ENCODE measurements around the gene NTM.
A peak's percentile ranks its signal among the peaks of the same experiment; 100 is the strongest.

The NTM gene

GRCh38 chr11:131691181-131692041 lies 321.0 kb downstream of the NTM start:
- DNase-seq: peak; percentile 25

DNA sequence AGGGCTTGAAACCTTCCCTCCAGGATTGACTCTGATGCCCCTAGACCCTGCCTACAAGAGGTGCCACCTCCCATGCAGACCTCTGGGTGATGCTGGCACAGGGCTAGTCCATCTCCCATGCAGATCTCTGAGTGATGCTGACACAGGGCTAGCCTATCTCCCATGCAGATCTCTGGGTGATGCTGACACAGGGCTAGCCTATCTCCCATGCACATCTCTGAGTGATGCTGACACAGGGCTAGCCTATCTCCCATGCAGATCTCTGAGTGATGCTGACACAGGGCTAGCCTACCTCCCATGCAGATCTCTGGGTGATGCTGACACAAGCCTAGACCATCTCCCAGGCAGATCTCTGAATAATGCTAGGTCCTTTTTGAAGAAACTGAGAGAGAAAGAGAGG lies 321.7 kb downstream of the NTM start:
- no peak for DNase-seq

- DNase-seq: no peak
Measured at GRCh38 chr11:131692961-131693360, 322.5 kb downstream of the NTM start.

- DNase-seq: no peak
Measured at GRCh38 chr11:131693756-131694155, 323.3 kb downstream of the NTM start.

DNA sequence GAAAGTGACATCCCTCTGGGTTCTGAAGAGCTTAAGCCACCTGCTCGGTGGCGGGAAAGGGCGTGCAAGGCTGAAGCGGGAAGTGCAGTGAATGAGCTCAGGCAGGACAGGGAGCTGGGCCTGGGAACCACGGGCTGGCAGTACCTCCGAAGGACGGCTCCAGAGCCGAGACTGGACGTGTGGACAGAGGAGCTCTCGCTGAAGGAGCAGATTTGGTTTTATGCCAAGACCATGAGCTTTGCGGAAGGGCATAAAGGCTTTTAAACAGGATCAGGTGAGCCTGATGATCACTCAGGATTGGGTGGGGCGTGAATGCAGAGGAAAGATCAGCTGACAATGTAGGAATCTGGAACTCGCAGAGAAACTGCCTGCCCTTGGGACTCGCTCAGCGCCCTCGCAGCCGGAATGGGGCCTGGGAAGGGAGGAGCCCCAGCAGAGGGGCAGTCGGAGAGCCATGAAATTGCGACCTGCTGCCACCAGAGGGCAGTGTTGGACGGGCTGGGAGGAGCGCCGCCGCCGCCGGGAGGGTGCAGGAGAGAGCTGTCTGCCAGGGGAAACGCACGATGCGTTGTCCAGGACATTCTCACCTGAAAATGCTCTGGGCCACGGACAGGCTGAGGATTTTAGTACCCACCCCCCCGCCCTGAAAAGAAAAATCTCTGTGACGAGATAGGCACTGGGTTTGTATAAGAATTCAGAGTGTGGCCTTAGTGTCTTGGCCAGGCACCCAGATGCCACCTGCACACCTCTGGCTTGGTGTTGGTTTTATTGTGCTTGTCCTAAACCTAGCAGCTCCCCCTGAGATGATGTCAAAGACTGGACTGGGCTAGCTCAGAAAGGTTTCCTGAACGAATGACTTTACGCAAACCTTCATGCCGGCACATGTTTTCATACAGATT lies 324.4 kb downstream of the NTM start:
- DNase-seq: peak; percentile 77

- no peak for DNase-seq
Measured at GRCh38 chr11:131695889-131696429, 325.5 kb downstream of the NTM start.

GRCh38 chr11:131696690-131697089 lies 326.3 kb downstream of the NTM start:
- DNase-seq: no peak

DNA sequence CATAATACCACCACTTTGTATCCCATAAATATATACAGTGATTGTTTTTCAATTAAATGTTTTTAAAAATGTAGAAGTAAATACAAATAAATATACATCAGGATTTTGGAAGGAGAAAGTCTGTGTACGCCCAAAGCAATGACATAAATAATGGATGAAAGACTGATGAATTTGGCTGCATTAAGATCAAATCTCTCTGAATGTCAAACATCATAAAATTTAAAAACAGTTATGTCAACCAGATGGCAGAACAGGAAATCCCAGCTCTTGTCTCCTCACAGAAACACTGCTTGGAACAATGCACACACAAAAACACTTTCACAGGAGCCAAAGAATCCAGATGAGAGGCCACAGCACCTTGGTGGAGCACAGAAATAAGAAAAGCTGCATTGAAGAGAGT lies 332.9 kb downstream of the NTM start:
- no peak for DNase-seq

DNA sequence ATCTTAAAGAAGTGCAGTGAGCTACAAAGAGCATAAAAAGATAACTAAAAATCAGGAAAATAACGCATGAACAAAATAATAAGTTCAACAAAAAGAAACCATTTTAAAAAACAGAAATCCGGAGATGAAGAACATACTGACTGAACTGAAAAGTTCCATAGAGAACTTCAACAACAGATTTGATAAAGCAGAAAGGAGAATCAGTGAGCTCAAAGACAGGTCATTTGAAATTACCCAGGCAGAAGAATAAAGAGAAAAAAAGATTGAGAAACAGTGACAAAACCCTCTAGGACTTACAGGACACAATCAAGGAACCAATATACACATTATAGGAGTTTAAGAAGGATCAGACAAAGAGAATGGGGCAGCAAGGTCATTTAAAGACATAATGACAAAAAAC lies 334.3 kb downstream of the NTM start:
- DNase-seq: no peak

GRCh38 chr11:131710511-131710910 lies 340.1 kb downstream of the NTM start:
- DNase-seq: no peak

DNA sequence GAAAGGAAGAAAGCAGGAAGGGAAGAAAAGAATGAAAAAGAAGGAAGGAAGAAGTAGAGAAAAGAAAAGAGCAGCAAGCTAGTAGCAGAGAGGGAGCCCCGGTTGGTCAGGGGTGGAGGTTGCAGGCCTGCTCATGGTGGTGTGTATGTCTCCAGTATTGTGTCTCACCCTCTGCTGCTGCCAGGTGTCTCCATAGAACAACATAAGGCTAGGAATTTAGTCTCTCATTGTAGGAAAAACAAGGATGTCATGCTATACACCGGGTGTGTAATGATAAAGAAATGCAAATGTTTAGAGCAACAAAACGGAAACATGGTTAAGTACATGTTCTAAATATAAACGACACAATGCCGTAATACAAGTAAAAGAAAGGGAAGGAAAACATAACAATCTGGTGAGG lies 342.5 kb downstream of the NTM start:
- DNase-seq: no peak

- DNase-seq: no peak
Measured at GRCh38 chr11:131713529-131714134, 343.2 kb downstream of the NTM start.

DNA sequence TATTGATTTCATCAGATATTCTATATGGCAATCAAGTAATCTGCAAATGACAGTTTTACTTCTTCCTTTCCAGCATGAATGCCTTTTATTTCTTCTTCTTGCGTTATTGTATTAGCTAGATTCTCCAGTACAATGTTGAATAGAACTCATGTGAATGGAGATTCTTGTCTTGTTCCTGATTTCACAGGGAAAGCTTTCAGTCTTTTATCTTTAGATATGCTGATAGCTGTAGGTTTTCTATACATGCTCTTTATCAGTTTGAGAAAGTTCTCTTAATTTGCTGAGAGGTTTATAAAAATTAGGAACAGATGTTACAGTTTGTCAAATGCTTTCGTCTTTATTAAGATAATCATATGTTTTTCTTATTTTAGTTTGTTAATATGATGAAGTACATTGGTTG lies 347.2 kb downstream of the NTM start:
- DNase-seq: no peak

DNA sequence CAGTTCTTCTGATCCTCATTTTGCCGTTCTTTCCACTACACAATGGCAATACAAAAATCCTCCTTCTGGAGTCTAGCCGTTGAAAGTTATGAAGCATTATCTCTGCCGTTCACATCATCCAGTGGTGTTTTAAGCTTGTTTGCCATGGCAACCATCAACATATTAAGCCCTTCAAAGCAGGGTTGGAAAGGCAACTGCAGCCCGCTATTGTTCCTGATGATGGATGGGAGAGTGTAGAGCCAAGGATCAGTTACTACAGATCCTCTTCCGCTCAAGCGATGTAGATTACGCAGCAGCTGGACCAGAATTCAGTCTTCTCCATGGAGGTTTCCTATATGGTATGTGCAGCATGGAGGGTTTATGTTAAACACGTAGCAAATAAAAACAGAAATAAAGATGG lies 352.7 kb downstream of the NTM start:
- DNase-seq: no peak

DNA sequence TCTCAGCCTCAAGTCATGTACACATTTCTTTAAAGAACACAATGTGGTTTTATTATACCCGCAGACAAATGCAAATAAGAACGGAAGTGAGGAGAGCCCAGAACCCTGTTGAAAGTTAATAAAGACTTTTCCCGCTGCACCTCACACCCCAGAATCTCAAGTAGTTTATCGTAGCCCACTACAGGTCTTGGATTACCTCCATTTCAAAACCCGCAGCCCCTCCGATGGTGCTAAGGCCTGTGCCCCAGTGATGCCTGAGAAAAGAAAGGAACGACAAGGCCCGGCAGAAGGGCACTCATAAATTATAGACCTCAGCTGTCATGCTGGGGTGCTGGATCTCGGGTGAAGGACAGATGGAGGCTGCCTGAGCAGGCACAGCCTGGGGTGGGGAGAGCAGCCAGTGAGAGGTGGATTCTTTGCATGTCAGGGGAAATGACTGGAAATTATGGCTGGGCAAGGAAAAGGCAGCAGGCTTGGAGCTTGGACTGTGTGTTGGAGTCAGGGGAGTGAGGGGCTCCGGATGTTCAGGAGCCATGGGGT lies 354.1 kb downstream of the NTM start:
- DNase-seq: no peak

- DNase-seq: no peak
Measured at GRCh38 chr11:131734871-131735270, 364.5 kb downstream of the NTM start.

DNA sequence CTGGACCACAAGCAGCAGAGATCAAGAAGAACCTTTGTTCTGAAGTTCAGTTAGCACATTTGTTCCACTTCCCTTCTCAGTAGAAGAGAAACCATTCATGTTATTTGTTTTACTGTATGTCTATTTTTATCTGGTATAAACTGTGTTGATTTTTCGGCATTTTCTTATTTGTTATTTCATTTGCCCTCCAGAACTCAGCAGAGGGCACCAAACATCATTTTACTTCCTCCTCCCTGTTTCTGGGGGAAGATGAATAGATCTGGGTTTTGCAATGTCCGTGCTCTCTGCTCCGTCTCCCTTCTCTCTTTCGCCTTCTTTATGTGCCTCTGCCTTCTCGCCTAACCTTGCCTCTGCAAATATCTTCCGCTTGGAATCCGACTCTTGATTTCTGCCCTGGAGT lies 366.9 kb downstream of the NTM start:
- DNase-seq: no peak

DNA sequence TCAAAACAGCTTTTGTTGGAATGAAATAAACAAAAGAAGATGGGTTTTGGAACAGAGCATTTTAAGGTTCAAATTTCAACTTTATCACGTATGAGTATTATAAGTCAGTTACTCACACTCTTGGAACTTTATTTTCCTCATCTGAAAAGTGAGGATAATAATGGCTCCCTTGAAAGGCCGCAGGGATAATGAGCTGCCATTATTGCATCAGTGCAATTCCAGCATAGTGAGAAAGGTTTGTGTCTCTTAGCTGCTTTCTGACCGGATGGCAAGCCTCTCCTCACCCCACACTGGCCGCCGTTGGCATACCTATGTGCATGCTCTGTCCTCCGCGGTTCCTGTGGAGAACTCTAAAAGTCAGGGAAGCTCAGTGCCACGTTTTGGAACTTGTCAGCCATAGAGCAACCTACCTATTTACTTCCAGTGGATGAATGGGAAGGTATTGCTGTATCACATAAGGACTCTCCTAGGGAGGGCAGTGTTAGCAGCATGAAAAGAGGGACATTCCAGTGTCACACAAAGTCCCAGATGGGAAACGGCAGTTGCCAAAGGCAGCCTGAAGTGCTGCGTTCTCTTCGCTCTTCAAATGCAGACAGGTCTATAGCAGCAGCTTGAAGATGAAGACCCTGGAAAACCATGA lies 368.9 kb downstream of the NTM start:
- no peak for DNase-seq

GRCh38 chr11:131744847-131745246 lies 374.4 kb downstream of the NTM start:
- peak; percentile 66 for DNase-seq

DNA sequence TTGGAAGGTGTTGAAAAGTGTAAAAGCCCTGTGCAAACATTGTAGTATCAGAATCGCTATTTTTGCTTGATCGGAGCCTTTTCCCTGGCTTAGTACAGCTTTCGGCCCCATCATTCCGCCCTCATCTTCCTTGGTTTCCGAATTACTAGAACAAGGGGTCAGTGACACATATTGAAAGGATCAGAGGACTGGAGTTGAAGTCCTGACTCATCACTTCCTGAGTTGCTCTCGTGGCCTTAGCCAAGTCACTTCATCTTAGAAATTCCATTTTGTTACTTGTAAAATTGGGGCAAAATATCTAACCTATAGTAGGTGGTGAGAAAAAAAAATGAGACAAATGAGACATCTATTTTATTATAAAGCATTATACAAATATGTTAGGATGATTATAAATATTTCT lies 375.0 kb downstream of the NTM start:
- DNase-seq: peak; percentile 57

- DNase-seq: no peak
Measured at GRCh38 chr11:131746201-131746600, 375.8 kb downstream of the NTM start.
